Measurements from ENCODE around the gene SLC4A5.

DNA sequence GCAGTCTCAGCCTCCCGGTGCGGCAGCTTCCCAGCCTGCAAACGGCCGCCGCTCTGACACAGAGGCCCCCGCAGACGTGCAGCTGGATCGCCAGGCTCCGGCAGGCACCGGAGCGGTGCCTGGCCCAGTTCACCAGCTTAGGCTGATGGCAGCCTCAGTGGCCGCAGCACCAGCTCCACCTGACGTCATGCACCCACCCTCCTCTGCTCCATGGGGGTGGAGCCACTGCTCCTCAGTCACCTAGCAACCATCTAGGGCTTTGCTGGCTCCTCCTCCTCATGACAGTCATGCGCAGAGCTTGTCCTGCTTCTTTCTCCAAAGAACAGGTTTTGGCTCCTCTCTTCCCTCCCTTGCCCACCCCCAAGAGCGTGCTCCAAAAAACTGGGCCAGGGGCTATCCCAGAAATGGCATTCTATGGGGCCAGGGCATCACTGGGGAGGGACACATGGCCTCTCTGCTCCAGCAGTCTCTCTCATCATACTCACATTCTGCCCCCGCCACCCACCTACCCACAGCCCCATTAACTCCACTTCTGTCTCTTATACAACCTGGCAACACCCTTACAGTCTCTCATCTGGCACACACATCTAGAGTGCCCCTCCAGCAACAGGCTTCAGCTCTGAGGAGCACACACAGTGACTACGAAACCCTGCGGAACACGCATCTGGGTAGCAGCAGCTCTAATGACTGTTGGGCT, 31.4 kb upstream of the SLC4A5 start:
- TF ChIP-seq, protein P1, sequence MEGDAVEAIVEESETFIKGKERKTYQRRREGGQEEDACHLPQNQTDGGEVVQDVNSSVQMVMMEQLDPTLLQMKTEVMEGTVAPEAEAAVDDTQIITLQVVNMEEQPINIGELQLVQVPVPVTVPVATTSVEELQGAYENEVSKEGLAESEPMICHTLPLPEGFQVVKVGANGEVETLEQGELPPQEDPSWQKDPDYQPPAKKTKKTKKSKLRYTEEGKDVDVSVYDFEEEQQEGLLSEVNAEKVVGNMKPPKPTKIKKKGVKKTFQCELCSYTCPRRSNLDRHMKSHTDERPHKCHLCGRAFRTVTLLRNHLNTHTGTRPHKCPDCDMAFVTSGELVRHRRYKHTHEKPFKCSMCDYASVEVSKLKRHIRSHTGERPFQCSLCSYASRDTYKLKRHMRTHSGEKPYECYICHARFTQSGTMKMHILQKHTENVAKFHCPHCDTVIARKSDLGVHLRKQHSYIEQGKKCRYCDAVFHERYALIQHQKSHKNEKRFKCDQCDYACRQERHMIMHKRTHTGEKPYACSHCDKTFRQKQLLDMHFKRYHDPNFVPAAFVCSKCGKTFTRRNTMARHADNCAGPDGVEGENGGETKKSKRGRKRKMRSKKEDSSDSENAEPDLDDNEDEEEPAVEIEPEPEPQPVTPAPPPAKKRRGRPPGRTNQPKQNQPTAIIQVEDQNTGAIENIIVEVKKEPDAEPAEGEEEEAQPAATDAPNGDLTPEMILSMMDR (IDR thresholded peaks at IDR 0.05): no peak
- TF ChIP-seq POLR2A (IDR thresholded peaks at IDR 0.05) (no peak), EP300 (IDR thresholded peaks at IDR 0.05) (no peak), POLR2AphosphoS5 (IDR thresholded peaks at IDR 0.05) (no peak)

Measured in upper lobe of left lung (tissue), 4 donors.